ENCODE data around the gene MED26. TPM values are rescaled to one million over a fixed set of nuclear protein-coding genes. Genes with fewer than 3 reads are reported as not detected.

Gene MED26
- total RNA-seq, 1 experiment from 2014 or later, result 11.4 TPM

- Histone ChIP-seq H3K4me2 (ENCODE audit: insufficient read depth, insufficient read length, low read length) (no peak overlapping the region), H2BK120ac (ENCODE audit: low read depth, low read length, poor library complexity, severe bottlenecking) (no peak overlapping the region), H2AFZ (ENCODE audit: low read length) (no peak overlapping the region), H4K20me1 (ENCODE audit: control insufficient read depth, insufficient read depth, insufficient read length) (no peaks in the 10 kb centered on the region), H4K8ac (replicated peaks; ENCODE audit: insufficient read length, low read depth, low read length) (no peak overlapping the region), H2BK12ac (ENCODE audit: insufficient read length, low read depth, low read length) (no peak overlapping the region), H4K91ac (ENCODE audit: insufficient read length, low read depth, low read length) (no peak overlapping the region), H4K5ac (ENCODE audit: insufficient read length, low read depth, low read length) (no peak overlapping the region), H3K23me2 (ENCODE audit: insufficient read length, low read depth, low read length, poor library complexity, severe bottlenecking) (no peaks in the 10 kb centered on the region), H3K23ac (ENCODE audit: insufficient read length, low read depth, low read length) (no peak overlapping the region), H3K4me1 (ENCODE audit: insufficient read depth, low read length) (peaks cover 3% of the 10 kb centered on the region; the same call in 1 of the 2 replicates), H2BK5ac (ENCODE audit: insufficient read length, low read length) (no peak overlapping the region), H3K56ac (ENCODE audit: insufficient read length, low read depth, low read length) (no peak overlapping the region), H3K79me1 (ENCODE audit: insufficient read depth, low read depth, low read length, poor library complexity, severe bottlenecking) (peaks cover 16% of the 10 kb centered on the region), H3K18ac (ENCODE audit: insufficient read length, low read depth, low read length) (no peak overlapping the region), H3K79me2 (ENCODE audit: insufficient read depth, low read length) (peaks cover 55% of the 10 kb centered on the region; the same call in 1 of the 2 replicates), H3K27me3 (ENCODE audit: insufficient read depth, low read length) (no peaks in the 10 kb centered on the region), H2BK15ac (ENCODE audit: low read depth, low read length) (no peak overlapping the region), H3K14ac (ENCODE audit: insufficient read depth, low read length) (no peak overlapping the region), H3K27ac (ENCODE audit: insufficient read length, low read depth, low read length) (no peak overlapping the region), H3T11ph (ENCODE audit: low read length) (no peak overlapping the region), H2BK20ac (ENCODE audit: low read depth, low read length, poor library complexity, severe bottlenecking) (no peak overlapping the region), H3K9ac (ENCODE audit: extremely low read depth, insufficient read length, low read length) (no peak overlapping the region), H3K9me3 (ENCODE audit: control insufficient read depth, low read depth, low read length) (no peaks in the 10 kb centered on the region), H3K4ac (ENCODE audit: low read depth, low read length) (no peak overlapping the region), H2AK5ac (ENCODE audit: insufficient read length, low read length) (no peak overlapping the region)
- Mint-ChIP-seq H3K27ac (no peak overlapping the region; a peak in 1 of 7 replicates), H3K4me3 (no peak overlapping the region), H3K4me1 (peaks cover 26 to 36% of the 10 kb centered on the region in 2 experiments), H3K36me3 (ENCODE audit: insufficient read depth in 1 of 3, low read depth in 3 of 3) (no peaks in the 10 kb centered on the region), H3K27me3 (ENCODE audit: low read depth) (no peaks in the 10 kb centered on the region; the same call in 1 of the 2 replicates), H3K9me3 (no peaks in the 10 kb centered on the region)
- DNase-seq, result peak; percentile 41
- TF ChIP-seq, protein P1, sequence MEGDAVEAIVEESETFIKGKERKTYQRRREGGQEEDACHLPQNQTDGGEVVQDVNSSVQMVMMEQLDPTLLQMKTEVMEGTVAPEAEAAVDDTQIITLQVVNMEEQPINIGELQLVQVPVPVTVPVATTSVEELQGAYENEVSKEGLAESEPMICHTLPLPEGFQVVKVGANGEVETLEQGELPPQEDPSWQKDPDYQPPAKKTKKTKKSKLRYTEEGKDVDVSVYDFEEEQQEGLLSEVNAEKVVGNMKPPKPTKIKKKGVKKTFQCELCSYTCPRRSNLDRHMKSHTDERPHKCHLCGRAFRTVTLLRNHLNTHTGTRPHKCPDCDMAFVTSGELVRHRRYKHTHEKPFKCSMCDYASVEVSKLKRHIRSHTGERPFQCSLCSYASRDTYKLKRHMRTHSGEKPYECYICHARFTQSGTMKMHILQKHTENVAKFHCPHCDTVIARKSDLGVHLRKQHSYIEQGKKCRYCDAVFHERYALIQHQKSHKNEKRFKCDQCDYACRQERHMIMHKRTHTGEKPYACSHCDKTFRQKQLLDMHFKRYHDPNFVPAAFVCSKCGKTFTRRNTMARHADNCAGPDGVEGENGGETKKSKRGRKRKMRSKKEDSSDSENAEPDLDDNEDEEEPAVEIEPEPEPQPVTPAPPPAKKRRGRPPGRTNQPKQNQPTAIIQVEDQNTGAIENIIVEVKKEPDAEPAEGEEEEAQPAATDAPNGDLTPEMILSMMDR (conservative IDR thresholded peaks at IDR 0.05), result no peak
- no CpG with 5 or more reads among the region's 1 CpG for WGBS (ENCODE audit: extremely low coverage, insufficient read length, low lambda C conversion rate)
These were observed 12.2 kb downstream of the MED26 start for GRCh38 chr19:16615808-16616207.
